DMS114 treated with DMSO at 0.1 percent for 48 hours (cell line): Measurements from ENCODE around the gene PRUNE2.

Experiments used
- DNase-seq: peaks from one replicate; lab custom pipeline; 2025; ENCODE audit not compliant: unreplicated experiment; lab: John Stamatoyannopoulos, UW

The PRUNE2 gene

GRCh38 chr9:76664120-76664519, 241.8 kb downstream of the PRUNE2 start:
- no peak for DNase-seq

GRCh38 chr9:76662476-76663281, 243.2 kb downstream of the PRUNE2 start:
- no peak for DNase-seq

GRCh38 chr9:76658510-76659231, 247.2 kb downstream of the PRUNE2 start:
- DNase-seq: peak; percentile 5

GRCh38 chr9:76657265-76657664, 248.6 kb downstream of the PRUNE2 start:
- DNase-seq: no peak

- no peak for DNase-seq
These were observed 249.9 kb downstream of the PRUNE2 start for GRCh38 chr9:76655971-76656370.

GRCh38 chr9:76655121-76655541, 250.8 kb downstream of the PRUNE2 start:
- no peak for DNase-seq

GRCh38 chr9:76654575-76654974, 251.3 kb downstream of the PRUNE2 start:
- DNase-seq: no peak

DNA sequence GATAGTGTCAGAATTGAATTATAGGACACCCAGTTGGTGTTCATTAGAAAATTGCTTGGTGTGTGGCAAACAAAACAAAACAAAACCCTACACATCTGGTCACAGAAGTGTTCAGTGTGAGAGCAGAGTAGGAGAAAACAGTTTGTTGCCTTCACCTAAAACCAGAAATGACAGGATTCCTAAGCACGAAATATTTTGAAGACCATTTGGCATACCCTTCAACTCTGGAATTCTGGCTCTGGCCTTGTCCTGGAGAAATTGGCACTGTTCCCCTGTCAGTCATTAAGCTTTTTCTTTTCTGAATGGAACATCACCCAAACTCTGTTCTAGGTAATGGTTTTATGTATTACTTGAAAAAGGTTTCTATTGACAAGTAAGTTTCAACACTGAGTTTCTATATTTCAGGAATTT, 251.9 kb downstream of the PRUNE2 start:
- no peak for DNase-seq

DNA sequence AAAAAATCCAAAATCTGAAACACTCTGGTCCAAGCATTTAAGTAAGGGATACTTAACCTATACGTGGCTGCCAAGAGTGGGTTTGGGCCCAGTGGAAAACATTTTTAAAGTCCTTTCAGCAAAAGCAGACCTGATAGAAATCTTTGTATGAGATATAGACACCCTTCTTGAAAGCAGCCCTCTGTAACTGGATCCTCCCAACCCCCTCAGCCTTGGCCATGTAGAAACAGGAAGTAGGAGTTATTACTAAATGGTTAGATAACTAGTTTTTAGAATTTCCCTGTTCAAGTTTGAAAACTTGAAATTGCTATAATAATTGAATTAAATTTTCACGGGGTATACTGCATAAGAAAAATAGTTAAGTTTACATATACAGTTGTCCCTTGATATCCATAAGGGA, 253.0 kb downstream of the PRUNE2 start:
- no peak for DNase-seq

DNA sequence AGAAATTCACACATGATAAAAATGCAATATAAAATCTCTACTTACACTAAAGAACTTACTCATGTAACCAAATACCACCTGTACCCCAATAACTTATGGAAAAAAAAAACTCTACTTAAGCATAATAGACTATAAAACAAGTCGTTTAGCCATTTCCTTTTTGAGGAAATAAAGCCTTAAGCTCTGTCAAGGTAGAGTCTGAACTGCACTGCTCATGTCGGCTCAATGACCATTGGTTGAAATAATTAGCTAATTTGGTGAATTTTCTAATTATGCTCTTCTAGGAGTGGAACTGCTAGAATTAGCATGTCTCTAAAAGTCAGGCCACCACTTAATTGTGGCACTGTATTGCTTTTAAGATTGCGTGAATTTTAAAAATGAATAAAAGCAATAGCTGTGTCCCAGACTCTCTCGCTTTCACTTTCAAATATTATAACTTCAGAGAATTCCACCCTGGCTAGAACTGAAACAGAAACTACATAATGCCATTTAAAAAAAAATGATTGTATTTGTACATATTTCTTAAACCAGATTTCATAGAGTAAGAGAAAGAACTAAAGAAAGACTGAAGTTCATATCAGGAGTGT, 254.7 kb downstream of the PRUNE2 start:
- no peak for DNase-seq

DNA sequence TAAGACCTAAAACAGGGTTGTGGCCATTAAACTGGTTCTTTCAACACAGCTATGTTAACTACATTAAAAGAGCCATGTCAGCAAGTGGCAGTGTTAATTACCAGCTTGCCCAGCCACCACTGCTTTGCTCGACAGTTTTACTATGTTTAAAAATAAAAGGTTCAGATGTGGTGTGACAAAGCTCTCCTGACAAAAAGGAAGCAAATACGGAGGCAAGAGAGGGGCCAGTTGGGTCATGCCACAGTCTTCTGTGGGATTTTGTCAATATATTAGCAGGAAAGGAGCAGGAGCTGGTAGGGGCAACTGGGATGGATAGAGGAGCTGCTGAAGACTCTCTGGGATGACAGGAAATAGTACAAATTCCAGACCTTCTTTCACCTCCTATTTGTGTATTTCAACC, 255.2 kb downstream of the PRUNE2 start:
- no peak for DNase-seq

DNA sequence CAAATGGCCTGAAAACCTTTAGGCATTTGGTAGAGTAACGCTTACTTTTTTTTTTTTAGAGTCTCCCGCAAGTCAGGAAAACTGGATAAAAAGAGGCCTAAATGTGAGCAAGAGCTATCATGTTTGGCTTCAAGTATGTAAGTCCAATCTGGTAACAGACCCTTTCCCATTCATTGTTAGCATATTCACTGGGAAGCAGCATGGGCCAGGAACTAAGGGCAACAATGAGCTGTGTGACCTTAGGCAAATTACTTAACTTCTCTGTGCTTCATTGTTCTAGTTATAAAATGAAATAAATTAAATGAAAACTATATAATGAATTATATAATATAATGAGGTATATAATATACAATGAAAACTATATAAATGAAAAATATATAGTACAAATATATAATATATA, 256.0 kb downstream of the PRUNE2 start:
- no peak for DNase-seq

DNA sequence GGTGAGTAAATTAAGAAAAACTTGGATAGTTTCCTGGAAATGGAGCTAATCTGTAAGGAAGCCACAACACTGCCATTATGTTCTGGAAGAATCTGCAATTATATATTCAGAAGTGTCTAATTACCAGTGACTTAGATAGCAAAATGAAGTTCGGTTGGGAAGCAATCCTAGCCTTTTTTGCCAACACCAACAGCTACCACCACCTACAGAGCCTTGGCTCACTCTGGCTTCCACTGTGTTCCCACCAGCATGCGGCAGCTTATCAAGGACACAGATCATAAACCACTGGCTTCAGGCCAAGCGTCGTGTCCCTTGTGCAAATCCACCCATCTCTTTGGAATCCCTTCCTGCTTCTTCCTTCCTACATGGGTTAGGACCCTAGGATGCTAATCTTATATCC, 259.7 kb downstream of the PRUNE2 start:
- DNase-seq: no peak

GRCh38 chr9:76644647-76645250, 261.2 kb downstream of the PRUNE2 start:
- no peak for DNase-seq

- no peak for DNase-seq
These were observed 261.7 kb downstream of the PRUNE2 start for GRCh38 chr9:76644171-76644570.

DNA sequence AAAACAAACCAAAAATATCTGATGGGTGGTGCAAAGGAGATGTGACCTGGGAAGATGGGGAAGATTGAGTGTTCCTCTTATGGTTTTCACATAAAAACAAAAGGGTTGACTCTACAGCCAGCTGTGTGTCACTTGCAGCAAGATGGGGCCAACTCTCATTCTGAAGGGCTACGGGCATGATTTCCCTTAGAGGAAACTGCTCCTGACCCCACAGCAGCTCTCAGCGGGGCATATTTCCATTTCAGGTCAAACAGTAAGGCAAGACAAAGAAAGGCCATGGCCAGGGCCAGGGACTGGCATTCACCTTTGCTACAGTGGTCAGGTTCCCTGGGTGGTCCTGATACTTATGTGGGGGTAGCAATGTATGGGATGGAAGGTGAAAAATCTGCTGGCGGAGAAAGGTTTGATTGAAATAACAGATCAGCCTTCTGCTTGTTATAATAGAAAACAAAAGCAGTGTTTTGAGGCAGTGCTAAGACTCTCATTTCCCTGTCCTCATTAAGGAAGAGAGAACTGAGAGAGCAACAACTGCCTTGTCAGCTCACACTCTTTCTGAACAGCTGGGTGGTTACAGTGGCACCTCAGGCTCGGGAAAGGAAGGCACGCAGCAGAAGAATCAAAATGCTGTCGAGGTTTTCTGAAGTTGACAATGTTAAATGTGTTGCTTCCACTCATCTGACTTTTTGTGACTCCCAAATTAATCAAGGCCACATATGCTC, 262.4 kb downstream of the PRUNE2 start:
- DNase-seq: no peak

DNA sequence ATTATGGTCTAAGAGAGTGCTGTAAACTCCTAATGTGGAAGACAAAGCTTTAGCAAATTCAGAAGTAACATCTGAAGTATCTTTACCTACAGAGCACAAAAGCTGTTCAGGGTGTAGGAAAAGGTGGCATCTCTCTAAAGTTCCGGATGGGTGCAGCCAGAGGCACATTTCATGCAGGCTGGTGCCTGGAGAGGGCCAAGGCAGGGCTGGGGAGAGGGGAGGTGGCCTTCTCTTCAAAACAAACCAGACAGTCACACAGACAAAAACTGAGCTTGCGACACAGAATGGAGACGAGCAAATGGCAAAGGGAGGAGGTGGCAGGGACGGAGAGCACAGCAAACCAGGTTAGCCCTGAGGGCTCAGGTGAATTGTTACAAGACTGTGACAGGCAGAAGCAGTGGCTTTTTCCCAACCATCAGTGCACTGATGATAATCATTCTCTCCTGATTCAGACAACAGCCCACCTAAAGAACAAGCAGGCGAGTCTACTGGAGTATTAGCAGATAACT, 263.2 kb downstream of the PRUNE2 start:
- DNase-seq: no peak

DNA sequence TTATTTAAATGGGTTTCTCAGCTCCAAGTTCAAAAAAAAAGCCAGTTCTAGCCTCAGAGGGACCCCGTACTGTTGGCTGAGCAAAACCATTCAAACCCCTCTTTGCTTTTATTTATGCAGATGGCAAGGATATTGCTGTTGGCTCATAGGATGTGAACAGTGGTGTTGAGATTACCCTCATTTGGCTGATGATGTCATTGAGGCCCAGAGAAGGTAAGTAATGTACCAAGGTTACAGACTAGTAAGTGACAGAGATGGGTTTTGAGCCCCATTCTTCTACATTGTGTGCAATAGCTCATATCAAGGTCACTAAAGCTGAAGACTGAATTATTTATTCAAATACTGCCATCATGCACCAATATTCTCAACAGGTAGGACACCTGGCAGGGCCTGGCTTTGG, 263.8 kb downstream of the PRUNE2 start:
- no peak for DNase-seq

DNA sequence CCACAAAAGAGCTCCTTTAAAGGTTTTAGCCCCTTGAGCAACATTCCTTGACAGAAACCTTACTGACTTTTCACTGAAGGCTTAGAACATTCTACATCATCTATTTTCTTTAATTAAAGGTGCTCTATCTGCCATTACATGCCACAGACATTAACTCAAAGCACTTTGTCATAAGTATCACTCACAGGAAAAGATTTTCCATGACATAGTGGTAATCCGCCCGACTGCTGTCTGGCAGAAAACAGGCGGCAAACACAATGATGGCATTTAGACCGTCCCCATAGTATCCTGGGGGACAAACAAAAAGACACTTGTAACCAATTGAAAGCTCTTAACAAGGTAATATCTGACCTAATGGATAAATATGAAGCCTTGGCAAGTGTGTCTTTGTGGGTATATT, 267.9 kb downstream of the PRUNE2 start:
- no peak for DNase-seq

DNA sequence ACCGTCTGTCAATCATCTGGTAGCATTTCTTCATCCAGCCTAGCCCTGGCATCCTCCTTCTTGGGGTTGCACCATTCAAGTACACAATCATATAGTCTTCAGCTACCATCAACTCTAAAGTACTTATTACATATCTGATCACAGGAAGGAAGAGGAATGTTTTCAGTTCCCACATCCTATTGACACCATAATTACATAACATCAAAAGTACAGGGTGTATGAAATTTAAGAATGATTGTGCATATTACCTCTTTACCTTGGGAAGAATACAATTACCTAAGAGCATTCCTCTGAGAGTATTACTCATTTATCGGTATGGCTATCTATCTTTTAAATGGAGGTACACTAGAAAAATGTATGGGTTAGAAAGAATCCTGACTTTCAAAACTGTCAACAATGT, 268.5 kb downstream of the PRUNE2 start:
- DNase-seq: no peak
